Bronchial smooth muscle cell (primary cell): ENCODE measurements around the gene JMJD6. TPM values are rescaled to one million over a fixed set of nuclear protein-coding genes. Genes with fewer than 3 reads are reported as not detected.

Experiments
- total RNA-seq: library from RNA; depleted of rRNA; stranded (reverse); fragments of >200 nt; gene quantifications from 2 replicates; pipeline ENCODE4 v1.2.1, GENCODE V29; 2014

Gene JMJD6
- 10.7 and 13.7 TPM in 2 replicates for total RNA-seq

GRCh38 chr17:76726231-76726775 lies at the start of gene JMJD6:
TSS of gene JMJD6 (minus strand) at chr17:76726606. CDS start at chr17:76726475, 131 bp downstream.

GRCh38 chr17:76737676-76738467 lies 11.5 kb upstream of the JMJD6 start, which contains the start of gene MFSD11:
TSS of gene MFSD11 (plus strand) at chr17:76738119. CDS start at chr17:76738353, 234 bp downstream.

GRCh38 chr17:76737082-76737675 lies 10.8 kb upstream of the JMJD6 start, which contains the start of gene SRSF2:
TSS of gene SRSF2 (minus strand) at chr17:76737331. CDS start at chr17:76737160, 171 bp downstream.

GRCh38 chr17:76726776-76727718 lies 641 bp upstream of the JMJD6 start, which contains the start of gene METTL23:
TSS of gene METTL23 (plus strand) at chr17:76726839. CDS start at chr17:76729711, 2,872 bp downstream.

GRCh38 chr17:76710863-76711611 lies 15.4 kb downstream of the JMJD6 start, which contains the start of gene MXRA7:
TSS of gene MXRA7 (minus strand) at chr17:76710965. CDS start at chr17:76710946, 19 bp downstream.

Other genes with a start within 250 kb of the JMJD6 start
- gene RHBDF2, start 225.2 kb downstream of the JMJD6 start, total RNA-seq = 1.1 and 3.0 TPM in 2 replicates
- 65.3 and 86.2 TPM in 2 replicates for gene CYGB, start 188.9 kb downstream of the JMJD6 start, total RNA-seq
- gene PRCD, start 186.6 kb downstream of the JMJD6 start, total RNA-seq = 8.0 and 11.2 TPM in 2 replicates
- 1.0 and 1.4 TPM in 2 replicates for gene ST6GALNAC2, start 140.7 kb downstream of the JMJD6 start, total RNA-seq
- not detected in 2 replicates for gene ST6GALNAC1, start 82.8 kb downstream of the JMJD6 start, total RNA-seq
- gene MXRA7, start 15.6 kb downstream of the JMJD6 start, total RNA-seq = 107 and 145 TPM in 2 replicates
- gene METTL23, start 233 bp upstream of the JMJD6 start, total RNA-seq = 12.5 and 16.4 TPM in 2 replicates
- 91.3 and 148 TPM in 2 replicates for gene SRSF2, start 10.7 kb upstream of the JMJD6 start, total RNA-seq
- 23.1 and 25.1 TPM in 2 replicates for gene MFSD11, start 11.5 kb upstream of the JMJD6 start, total RNA-seq
- 0.32 and 0.77 TPM in 2 replicates for gene MGAT5B, start 141.8 kb upstream of the JMJD6 start, total RNA-seq